Middle frontal gyrus (tissue), 1 donor: ENCODE measurements around the gene CFAP20DC.
"Not testable (repeated sequence)": the region's sequence is repeated elsewhere in the genome, so short reads cannot be mapped to it uniquely, and the experiment has no call there.

ENCODE experiments used
- DNase-seq: peaks from one replicate; pipeline ENCODE4 v3.0.0-alpha.2; 2015; ENCODE audit warnings: low spot score; ENCODE audit errors: extremely low spot score

Gene CFAP20DC

DNA sequence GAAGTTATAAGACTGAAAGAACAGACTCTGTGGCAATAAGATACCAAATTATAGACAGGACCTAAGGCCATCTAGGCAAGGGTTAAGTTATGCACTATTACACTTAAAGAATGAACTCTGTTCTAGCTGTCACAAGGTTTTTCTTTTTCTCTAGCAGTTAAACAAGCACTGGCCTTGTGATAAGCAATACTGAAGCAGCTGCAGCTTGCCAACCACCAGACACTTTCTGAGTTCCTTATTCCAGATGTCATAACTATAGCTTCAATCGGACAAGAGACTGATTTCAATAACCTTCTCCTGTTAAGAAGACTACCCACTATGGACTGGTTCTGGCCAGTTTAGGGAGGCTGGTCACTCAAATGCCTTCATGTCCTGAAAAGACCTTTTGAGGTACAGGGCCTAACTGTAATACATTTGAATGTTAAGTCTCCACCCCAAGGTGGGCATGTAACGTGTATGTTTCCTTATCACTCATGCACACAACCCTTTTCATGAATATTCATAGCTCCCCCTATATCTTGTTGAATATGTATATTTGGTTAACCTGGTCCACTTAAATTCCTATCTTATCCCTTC is 85.8 kb downstream of the CFAP20DC start:
- no peak for DNase-seq

DNA sequence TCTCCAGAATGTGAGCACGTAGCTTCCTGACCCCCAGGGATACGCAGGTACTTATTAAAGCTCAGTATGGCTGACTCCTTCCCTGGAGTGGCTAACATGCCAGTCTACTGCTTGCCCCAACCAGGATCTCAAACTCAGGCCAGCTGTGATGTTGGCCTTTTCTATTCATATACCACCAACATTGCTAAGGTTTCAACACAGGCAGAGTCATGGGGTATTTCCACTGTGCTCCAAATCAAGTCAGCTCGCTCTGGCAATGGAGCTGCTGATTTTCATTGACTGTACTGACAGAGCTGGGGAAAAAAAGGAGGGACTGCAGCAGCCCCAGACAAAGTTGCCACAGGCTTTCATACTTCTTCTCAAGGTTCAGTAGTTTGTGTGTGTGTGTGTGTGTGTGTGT is 87.0 kb downstream of the CFAP20DC start:
- no peak for DNase-seq

DNA sequence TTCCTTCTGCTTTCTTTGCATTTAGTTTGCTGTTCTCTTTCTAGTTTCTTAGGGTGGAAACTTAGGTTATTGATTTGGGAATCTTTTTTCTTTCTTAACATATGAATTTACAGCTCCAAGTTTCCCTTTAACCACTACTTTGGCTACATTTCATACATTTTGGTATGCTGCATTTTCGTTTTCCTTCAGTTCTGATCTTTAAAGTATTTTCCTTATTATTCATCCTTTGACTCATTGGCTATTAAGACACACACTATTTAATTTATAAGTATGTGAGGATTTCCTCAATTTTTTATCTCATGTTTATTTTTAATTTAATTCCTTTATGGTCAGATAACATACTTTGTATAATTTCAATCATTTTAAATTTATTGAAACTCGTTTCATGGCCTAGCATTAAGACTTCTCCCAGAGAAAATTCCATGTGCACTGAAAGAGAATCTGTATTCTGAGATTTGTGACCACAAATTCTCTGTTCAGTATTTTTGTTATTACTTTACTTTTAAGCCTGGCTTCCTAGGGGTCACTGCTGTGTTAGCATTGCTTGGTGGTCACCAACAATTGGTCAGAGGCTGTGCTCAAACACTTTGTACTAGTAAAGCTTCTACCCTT is 87.7 kb downstream of the CFAP20DC start:
- no peak for DNase-seq

DNA sequence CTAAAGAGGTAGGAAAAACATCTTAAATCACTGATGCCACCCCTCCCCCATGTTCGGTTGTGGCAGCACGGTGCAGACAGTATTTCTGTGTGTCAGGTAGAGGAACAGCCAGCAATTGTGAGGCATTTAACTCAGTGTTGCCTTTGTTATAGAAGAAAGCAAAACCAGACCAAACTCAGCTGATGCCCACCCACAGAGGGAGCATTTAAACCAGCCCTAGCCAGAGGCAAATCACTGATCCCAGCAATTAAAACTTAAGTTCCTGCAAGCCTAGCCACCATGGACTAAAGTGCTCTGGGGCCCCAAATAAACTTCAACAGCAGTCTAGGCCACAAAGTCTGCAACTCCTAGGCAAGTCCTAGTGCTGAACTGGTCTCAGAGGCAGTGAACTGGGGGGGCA is 94.5 kb downstream of the CFAP20DC start:
- DNase-seq = no peak

DNA sequence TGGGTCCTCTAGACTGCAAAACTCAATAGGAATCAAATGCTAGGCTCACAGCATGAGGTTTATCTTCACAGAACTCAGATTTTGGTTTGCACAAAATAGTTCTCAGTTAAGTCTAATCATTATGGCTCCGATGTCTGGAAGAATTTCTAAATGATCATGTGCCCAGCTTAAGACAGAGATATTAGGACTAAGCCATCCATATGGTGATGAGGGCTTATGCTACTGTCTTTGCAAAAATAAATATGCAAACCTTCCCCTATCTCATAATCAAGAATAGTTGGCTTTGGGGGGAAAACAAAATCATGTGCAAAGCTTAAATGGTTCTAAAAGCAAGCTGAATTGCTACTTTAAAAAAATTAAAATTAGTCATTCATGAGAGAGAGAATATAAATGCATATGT is 96.5 kb downstream of the CFAP20DC start:
- DNase-seq = no peak

DNA sequence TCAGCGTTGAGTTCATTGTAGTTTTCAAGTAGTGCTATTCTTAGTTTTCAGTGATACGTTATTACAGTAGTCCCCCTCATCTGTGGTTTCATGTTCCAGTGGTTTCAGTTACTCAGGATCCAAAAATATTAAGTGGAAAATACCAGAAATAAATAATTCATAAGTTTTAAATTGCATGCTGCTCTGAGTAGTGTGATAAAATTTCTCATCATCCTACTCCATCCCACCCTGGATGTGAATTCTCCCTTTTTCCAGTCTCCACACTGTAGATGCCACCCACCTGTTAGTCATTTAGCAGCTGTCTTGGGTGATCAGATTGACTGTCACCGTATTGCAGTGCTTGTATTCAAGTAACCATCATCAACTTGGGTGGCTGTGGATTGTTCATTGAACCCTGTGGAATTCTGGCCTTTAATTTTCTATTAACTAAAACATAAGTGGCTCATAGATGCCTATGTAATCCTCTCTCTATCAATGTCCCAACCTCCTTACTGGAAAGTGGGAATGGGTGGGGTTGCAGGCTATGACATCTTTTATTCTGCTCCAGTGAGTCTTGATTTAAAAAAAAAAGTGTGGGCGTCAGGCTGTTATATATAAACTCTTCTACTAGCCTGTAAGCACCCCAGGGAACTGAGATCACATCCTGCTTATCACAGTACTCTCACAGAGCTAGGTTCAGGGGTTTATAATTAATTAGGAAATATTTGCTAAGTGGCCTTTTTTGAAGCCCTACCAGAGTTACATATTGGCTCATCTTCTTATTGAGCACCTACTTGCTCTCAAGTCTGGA is 97.5 kb downstream of the CFAP20DC start:
- DNase-seq = no peak

DNA sequence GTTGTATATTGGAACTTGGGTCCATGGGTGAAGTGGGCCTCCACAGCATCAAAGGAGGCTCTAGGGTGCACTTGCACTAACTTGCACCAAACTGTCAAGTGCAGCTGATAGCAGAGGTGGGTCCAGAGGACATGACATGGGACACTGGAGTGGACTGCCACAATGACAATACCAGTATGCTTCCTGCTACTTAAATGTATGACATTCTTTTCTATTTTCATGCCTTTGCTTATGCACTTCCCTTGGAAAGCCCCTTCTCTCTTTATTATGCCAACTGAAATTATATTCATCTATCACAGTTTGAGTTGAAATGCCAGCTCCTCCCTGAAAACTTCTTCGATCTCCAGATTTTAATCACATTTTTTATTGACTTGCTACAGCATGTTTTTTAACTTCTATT is 101.8 kb downstream of the CFAP20DC start:
- no peak for DNase-seq

DNA sequence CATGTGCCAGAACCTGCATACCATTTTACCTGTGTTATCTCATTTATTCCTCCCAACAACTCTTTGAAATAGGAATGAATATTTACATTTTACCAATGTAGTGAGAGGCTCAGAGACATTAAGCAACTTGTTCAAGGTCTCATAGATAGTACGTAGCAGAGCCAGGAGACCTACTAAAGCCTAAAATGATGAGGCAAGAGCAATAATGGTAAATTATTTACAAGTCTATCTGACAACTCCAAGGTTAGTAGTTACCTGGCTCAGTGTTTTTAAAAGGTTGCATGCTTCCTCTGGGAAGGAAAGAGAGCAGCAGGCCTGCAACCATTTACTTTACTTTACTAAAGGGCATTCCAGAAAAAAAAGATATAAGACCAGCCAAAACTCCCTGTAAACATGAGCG is 103.0 kb downstream of the CFAP20DC start:
- DNase-seq = no peak

DNA sequence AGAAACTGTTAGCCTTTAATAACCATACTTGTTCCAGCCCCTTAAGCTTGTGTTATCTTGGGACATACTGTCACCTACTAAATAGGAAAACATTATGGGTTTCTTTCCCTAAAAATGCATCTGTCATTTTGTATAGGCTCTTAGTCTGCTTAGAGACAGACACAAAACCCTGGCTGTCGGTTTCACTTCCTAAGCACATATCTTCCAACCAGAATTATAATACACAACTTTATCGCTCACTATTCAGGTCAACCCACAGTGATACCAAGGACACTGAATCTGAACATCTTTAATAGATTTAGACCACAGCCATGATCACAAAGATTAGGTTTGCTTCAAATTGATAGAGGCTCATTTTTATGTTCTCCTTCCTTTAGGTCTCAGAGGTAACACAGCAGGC is 111.8 kb downstream of the CFAP20DC start:
- no peak for DNase-seq

DNA sequence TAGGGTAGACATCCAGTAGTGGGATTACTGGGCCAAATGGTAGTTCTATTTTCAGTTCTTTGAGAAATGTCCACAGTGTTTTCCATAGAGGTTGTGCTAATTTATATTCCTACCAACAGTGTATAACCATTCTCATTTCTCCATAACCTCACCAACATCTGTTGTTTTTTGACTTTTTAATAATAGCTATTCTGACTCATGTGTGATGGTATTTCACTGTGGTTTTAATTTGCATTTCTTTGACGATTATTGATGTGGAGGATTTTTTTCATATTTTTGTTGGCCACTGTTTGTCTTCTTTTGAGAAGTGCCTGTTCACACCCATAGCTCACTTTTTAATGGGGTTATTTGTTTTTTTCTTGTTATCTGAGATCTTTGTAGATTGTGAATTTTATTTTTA is 125.2 kb downstream of the CFAP20DC start:
- no peak for DNase-seq

DNA sequence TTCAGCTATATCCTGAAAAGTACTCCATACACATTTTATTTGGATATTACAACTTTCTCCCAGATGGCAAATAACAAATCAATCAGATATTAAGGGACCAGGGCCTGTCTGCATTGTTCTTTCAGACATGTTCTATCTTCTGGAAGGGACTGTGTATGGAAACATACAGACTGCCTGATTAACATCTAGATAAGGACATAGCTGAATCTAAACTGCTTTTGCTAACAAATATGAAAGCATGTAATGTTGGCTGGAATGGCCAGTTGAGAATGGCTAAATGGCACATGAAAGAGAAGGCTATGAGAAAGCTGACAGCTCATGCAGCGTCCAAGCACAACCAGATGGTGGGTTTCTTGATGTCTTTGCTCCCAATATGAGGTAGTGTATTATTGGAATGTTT is 149.4 kb downstream of the CFAP20DC start:
- no peak for DNase-seq

DNA sequence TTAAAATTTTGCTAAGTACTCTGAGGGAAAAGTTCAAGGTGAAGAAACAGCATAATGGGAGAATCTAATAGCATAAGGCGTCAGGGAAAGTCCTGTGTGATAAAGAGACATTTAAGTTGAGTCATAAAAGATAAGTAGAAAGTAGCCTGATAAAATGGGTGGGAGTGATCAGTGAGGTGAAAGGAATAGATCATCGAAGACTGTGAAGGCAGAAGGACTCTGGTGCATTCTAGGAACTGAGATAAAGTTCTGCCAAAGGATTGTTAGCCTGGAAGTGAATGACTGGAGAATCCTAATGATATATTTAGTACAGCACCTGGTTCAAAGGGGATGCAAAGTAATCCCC is 149.9 kb downstream of the CFAP20DC start:
- no peak for DNase-seq

DNA sequence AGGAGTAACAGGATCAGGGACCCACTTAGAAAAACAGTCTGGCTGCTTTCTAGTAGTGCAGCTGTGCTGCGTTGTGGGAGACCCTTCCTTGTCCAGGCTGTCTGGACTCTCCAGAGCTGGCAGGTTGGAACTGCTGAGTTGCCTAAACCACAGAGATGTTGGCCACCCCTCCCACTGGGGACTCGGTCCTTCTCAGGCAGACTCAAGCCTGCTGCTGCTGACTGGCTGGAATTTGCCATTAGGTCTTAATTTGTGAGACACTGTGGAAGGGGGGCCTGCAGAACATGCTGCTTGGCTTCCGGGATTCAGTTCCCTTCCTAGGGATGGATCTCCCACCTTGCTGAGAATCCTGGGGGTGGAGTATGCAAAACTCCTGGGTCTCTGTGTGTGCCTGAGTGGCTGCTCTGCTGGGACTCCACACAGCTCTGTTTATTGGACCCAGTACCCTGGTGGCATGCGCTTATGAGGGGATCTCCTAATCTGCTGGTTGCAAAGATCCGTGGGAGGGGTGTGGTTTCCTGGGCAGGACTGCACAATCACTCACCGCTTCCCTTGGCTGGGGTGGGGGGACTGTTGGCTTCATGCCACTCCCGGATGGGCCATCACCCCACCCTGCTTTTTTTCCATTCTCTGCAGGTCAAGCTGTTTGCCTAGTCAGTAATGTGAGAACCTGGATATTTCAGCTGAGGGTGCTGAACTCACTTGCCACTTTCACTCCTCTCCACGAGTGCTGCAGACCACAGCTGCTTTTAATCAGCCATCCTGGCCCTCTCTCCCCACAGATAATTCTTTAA is 150.5 kb downstream of the CFAP20DC start:
- DNase-seq = no peak

DNA sequence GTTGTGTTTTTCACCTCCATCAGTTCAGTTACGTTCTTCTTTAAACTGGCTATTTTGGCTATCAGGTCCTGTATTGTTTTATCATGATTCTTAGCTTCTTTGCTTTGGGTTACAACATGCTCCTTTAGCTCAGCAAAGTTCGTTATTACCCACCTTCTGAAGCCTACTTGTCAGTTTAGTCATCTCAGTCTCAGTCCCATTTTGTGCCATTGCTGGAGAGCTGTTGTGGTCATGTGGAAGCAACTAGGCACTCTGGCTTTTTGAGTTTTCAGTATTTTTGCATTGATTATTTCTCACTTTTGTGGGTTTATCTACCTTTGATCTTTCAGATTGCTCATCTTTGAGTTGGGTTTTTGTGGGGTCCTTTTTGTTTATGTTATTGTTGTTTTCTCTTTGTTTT is 151.3 kb downstream of the CFAP20DC start:
- DNase-seq = no peak

DNA sequence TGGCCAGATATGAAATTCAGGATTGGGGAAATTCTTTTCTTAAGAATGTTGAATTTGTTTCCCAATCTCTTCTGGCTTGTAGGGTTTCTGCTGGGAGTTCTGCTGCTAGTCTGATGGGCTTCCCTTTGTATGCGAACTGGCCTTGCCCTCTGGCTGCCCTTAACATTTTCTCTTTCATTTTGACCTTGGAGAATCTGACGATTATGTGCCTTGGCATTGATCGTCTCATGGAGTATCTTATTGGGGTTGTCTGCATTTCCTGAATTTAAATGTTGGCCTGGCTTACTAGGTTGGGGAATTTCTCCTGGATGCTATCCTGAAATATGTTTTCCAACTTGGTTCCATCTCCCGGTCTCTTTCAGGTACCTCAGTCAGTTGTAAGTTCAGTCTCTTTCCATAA is 152.2 kb downstream of the CFAP20DC start:
- no peak for DNase-seq

DNA sequence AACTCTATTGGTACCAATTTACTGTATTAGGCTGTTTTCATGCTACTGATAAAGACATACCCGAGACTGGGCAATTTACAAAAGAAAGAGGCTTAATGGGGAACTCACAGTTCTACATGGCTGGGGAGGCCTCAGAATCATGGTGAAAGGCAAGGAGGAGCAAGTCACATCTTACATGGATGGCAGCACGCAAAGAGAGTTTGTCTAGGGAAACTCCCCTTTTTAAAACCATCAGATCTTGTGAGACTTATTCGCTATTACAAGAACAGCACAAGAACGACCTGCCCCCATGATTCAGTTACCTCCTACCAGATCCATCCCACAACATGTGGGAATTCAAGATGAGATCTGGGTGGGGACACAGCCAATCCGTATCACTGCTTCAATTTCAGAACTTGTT is 154.1 kb downstream of the CFAP20DC start:
- DNase-seq = not testable (repeated sequence)

DNA sequence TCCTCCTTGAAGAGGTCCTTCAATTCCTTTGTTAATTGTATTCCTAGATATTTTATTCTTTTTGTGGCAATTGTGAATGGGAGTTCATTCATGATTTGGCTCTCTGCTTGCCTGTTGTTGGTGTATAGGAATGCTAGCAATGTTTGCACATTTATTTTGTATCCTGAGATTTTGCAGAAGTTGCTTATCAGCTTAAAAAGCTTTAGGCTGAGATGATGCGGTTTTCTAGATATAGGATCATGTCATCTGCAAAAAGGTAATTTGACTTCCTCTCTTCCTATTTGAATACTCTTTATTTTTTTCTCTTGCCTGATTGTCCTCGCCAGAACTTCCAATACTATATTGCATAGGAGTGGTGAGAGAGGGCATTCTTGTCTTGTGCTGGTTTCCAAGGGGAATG is 157.3 kb downstream of the CFAP20DC start:
- DNase-seq = not testable (repeated sequence)

DNA sequence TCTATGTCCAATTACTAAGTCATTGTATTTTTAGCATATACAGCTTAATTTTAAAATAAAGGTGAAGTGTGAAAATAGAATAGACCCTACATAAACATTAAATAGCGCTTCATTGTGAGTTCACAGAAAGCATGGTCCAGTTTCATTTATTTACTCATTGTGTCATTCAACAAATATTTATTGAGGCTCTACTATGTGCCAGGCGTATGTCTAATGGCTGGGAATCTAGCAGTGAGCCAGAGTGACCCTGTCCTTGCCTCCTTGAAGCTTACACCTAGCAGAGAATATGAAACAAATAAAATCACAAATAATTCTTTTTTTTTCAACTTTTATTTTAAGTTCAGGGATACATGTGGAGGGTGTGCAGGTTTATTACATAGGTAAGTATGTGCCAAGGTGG is 161.7 kb downstream of the CFAP20DC start:
- no peak for DNase-seq

DNA sequence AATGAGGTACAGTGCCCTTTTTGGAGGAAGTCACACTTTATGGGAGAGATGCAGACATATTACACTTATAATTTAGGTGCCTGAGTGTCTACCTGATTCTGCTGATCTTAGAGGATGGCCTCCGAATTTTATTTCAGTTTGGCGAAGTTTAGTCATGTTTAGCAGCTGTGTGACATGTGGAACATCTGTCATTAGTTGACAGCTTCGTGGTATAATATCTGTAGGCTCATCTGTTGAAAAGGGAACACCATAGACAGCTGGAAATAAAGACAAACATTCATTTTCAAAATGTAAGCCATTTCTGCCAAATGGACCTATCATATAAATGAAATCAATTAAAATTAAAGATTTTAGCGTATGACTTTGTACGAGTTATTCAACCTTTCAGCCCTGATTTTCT is 165.4 kb downstream of the CFAP20DC start:
- DNase-seq = no peak

DNA sequence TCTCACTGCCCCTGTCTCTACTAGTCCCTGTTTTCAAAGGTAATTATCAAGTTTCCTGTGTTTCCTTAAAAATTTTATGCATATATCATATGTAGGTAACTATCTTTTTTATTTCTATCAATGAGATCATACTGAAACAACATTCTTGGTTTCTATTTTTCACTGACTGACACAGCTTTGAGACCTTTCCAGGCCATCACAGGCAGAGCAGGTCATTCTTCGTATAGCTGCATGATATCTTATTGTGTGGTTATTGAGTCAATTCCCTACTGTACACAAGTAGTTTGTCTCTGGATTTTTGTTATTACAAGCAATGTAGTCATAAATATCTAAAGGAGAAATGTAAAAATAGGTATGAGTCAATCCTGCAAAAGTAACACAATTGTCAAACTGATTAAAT is 169.6 kb downstream of the CFAP20DC start:
- no peak for DNase-seq

DNA sequence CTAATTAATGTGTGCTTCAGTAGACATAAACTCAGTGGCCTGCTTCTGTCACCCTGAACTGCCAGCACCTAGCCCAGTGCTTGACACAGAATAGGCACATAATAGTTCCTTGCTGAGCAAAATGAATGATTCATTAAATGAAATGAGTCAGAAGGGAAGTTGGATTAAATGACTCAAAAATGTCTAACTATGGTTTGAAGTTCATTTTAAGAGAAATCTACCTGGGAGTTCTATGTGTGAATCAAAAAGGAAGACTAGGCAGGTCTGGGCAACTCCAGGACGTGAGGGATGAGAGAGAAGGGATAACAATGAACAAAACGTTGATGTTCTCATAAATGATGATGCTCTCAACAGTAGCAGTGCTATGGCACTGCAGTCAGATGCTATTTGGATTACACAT is 175.0 kb downstream of the CFAP20DC start:
- DNase-seq = no peak

DNA sequence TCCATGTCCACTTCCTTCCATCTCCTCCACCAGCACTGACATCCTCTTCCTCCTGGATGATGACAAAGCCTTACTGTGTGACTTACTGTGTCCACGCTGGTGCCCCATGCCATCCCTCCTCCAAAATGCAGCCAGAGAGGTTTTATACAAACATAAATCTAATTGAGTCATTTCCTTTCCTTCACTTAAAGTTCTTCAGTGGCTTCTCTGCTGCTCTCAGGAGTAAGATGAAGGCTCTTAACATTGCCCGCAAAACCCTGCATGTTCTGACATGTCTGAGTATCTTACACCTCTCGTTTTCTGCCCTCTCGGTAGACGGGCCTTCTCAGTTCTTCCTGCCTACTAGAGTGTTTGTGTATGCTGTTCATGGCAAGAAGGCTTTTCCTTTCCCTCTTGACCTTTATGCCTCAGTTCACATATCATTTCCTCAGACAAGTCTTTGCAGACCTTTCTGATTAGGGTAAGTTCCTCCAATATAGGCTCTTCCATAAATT is 175.5 kb downstream of the CFAP20DC start:
- DNase-seq = no peak
